CD8-positive, alpha-beta memory T cell (primary cell): ENCODE results near the gene PDE4C. TPM values are rescaled to one million over a fixed set of nuclear protein-coding genes. Genes with fewer than 3 reads are reported as not detected.

Experiments
- CTCF ChIA-PET: fragments of 350-600 bp; sonication (Branson Sonifier 250); formaldehyde crosslinking; loops from one replicate; lab custom pipeline; 2021; ENCODE audit warnings: antibody characterized with exemption; lab: Charles Lee
- POLR2A ChIA-PET: fragments of 350-600 bp; sonication (Branson Sonifier 250); formaldehyde crosslinking; loops from one replicate; lab custom pipeline; 2021; ENCODE audit warnings: antibody characterized with exemption; lab: Charles Lee
- DNase-seq, 5 donors: peaks; one replicate each; pipeline versions ENCODE4 v3.0.0 to v3.0.0-alpha.2; 2020 to 2022; ENCODE audit warnings: mixed read lengths in 1 of 5
- H3K27ac ChIP-seq: one replicate; pipeline ENCODE4 v1.7.0; 2013; ENCODE audit warnings: low read depth, mild to moderate bottlenecking, low read length, moderate library complexity
- H3K27me3 ChIP-seq: 2 replicates; pipeline ENCODE4 v1.7.0; 2013; ENCODE audit warnings: low read length, mild to moderate bottlenecking; ENCODE audit not compliant: insufficient read depth, poor library complexity, severe bottlenecking
- H3K36me3 ChIP-seq: 2 replicates; pipeline ENCODE4 v1.7.0; 2013; ENCODE audit warnings: mild to moderate bottlenecking, low read length, moderate library complexity; ENCODE audit not compliant: insufficient read depth
- H3K4me1 ChIP-seq: 2 replicates; pipeline ENCODE4 v1.7.0; 2013; ENCODE audit warnings: mild to moderate bottlenecking, low read length, moderate library complexity; ENCODE audit not compliant: insufficient read depth
- H3K4me3 ChIP-seq: 2 replicates; pipeline ENCODE4 v1.7.0; 2013; ENCODE audit warnings: mild to moderate bottlenecking, low read length
- H3K9me3 ChIP-seq: 2 replicates; pipeline ENCODE4 v1.7.0; 2013; ENCODE audit warnings: mild to moderate bottlenecking, low read length
- H3K27ac Mint-ChIP-seq, 8 donors: one replicate each; pipeline ENCODE4 v1.8.0; 2020 to 2021; ENCODE audit warnings: mixed read lengths in 8 of 8, mild to moderate bottlenecking in 6 of 8, inconsistent platforms in 3 of 8, moderate library complexity in 3 of 8
- H3K27me3 Mint-ChIP-seq, 2 donors: one replicate each; pipeline ENCODE4 v1.8.0; 2020 to 2021; ENCODE audit warnings: mixed read lengths in 2 of 2, mild to moderate bottlenecking in 1 of 2, moderate library complexity in 1 of 2
- H3K36me3 Mint-ChIP-seq, 3 donors: one replicate each; pipeline ENCODE4 v1.8.0; 2020 to 2021; ENCODE audit warnings: mixed read lengths in 3 of 3, inconsistent platforms in 1 of 3, mild to moderate bottlenecking in 1 of 3
- H3K4me1 Mint-ChIP-seq, 3 donors: one replicate each; pipeline ENCODE4 v1.8.0; 2020 to 2021; ENCODE audit warnings: mixed read lengths in 3 of 3, inconsistent platforms in 1 of 3, mild to moderate bottlenecking in 1 of 3
- H3K4me3 Mint-ChIP-seq, 7 donors: one replicate each; pipeline ENCODE4 v1.8.0; 2020 to 2021; ENCODE audit warnings: mixed read lengths in 7 of 7, mild to moderate bottlenecking in 6 of 7, moderate library complexity in 4 of 7, inconsistent platforms in 2 of 7
- H3K9me3 Mint-ChIP-seq, 5 donors: one replicate each; pipeline ENCODE4 v1.8.0; 2020 to 2022; ENCODE audit warnings: mixed read lengths in 5 of 5, mild to moderate bottlenecking in 3 of 5, moderate library complexity in 2 of 5, inconsistent platforms in 1 of 5
- polyA plus RNA-seq: library from polyadenylated mRNA; unstranded; fragments of 300-500 nt; fragmentation: Illumina TruSeq; gene quantifications from one replicate; pipeline ENCODE4 v1.2.3, GENCODE V29; 2021
- total RNA-seq, 2 experiments: library from RNA; stranded (reverse); gene quantifications; one replicate each; pipeline ENCODE4 v1.2.3, GENCODE V29; 2021

The PDE4C gene
- total and polyA plus RNA-seq, 3 experiments from 2014 or later, result not detected

GRCh38 chr19:18226956-18227780, 930 bp upstream of the PDE4C start:
- Histone ChIP-seq H3K36me3 (no peaks in the 10 kb centered on the region), H3K9me3 (no peaks in the 10 kb centered on the region), H3K27ac (no peak overlapping the region), H3K4me3 (no peak overlapping the region), H3K27me3 (peaks cover 43% of the 10 kb centered on the region), H3K4me1 (peaks cover 24% of the 10 kb centered on the region)
- Mint-ChIP-seq H3K4me3 (peak overlapping the region in 2 of 7 donors; percentile 58 to 87), H3K4me1 (peaks cover 12 to 29% (median 16%) of the 10 kb centered on the region in 3 donors), H3K27ac (peak overlapping the region in 1 of 8 donors; percentile 29), H3K27me3 (peaks cover 61 to 73% of the 10 kb centered on the region in 2 donors), H3K9me3 (no peaks in the 10 kb centered on the region), H3K36me3 (peaks cover 0 to 3% (median 0%) of the 10 kb centered on the region in 3 donors)
- DNase-seq, result no peak
- ChIA-PET POLR2A (no interaction called here), CTCF (no interaction called here)

DNA sequence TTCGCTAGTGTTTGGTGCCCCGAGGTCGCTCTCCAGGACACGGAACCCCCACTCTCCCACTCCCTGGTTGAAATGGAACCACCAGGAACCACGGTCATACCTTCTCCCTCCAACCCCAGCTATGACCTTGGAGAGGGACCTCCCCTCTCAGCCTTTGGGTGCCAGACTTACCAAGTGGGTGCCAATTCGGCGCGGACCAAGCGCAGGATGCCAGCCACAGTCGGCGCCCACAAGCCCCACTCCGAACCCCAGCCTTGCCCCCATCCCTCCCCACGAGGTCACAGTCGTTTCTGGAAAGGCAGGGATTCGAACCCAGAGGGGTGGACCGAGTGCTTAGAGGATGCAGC, 910 bp downstream of the PDE4C start:
- POLR2A ChIA-PET, result no interaction called here
- no peak overlapping the region for H3K4me3 ChIP-seq
- CTCF ChIA-PET, result interaction anchor here (1.2 to 1.6 kb wide), 3 partner anchors 51 to 64 kb away, joined by 3 read pairs; no protein-coding TSS in a partner anchor

DNA sequence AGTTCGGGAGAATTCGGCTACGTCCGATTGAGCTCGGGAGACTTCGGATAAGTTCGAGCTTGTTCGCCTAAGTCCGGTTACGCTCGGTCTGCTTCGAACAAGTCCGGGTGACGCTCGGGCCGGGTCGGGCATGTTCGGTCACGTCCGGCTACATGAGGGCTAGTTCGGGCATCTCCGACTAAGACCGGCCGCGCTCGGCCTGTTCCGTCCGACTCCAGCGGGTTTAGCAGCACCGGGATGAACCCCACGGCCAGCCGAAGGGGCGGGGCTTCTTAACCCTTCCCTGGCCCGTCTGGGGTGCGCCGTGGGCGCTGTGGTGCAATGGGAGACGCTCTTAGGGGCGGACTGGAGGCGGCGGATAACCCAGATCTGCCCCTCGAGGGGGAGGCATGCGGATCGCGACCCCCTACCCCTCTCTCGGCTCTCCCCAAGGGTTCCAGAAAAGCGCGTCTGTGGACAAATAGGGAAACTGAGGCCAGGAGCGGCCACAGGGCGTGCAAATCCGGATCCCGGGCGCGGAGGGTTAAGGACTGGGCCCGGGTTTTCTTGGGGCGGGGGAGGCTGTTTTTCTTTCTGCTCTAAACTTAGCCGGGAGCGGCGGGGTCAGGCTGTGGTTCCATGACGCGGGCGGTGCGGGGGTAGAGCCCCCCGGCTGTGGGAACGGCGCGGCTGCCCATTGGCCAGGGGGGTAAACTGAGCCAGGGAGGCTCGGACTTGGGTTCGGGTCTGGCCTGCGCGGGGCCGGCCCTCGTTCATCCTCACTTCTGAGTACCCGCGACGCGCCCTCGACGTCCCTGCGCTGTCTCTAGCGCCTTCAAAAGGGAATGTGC, 1.5 kb downstream of the PDE4C start:
- Mint-ChIP-seq H3K4me1 (peaks cover 14 to 32% (median 16%) of the 10 kb centered on the region in 3 donors), H3K36me3 (peaks cover 0 to 3% (median 0%) of the 10 kb centered on the region in 3 donors), H3K27me3 (peaks cover 51 to 72% of the 10 kb centered on the region in 2 donors), H3K9me3 (no peaks in the 10 kb centered on the region), H3K4me3 (peak overlapping the region; percentile 60 to 91 (median 85)), H3K27ac (peak overlapping the region in 5 of 8 donors; percentile 34 to 86 (median 59))
- ChIA-PET CTCF (interaction anchor here (0.8 to 1.6 kb wide), 6 partner anchors 27 to 182 kb away, joined by 3 to 4 read pairs (median 3); partner anchors contain the start of gene MPV17L2), POLR2A (interaction anchor here (1.0 kb wide), 1 partner anchor 57 kb away, joined by 5 read pairs; no protein-coding TSS in a partner anchor)
- H3K4me1 ChIP-seq, result peaks cover 24% of the 10 kb centered on the region
- no peaks in the 10 kb centered on the region for H3K36me3 ChIP-seq
- H3K27ac ChIP-seq, result peak overlapping the region; percentile 31
- peak; percentile 66 to 86 (median 74) for DNase-seq
- H3K27me3 ChIP-seq, result peaks cover 36% of the 10 kb centered on the region
- no peaks in the 10 kb centered on the region for H3K9me3 ChIP-seq
- peak overlapping the region; percentile 55 for H3K4me3 ChIP-seq

More for the DNA sequence above, 910 bp downstream of the PDE4C start:
- H3K27me3 ChIP-seq, result peaks cover 36% of the 10 kb centered on the region
- no peak overlapping the region for H3K27ac ChIP-seq
- Mint-ChIP-seq H3K27ac (no peak overlapping the region), H3K36me3 (peaks cover 0 to 3% (median 0%) of the 10 kb centered on the region in 3 donors), H3K27me3 (peaks cover 54 to 72% of the 10 kb centered on the region in 2 donors), H3K4me3 (peak overlapping the region in 5 of 7 donors; percentile 85 to 91 (median 88)), H3K4me1 (peaks cover 14 to 32% (median 16%) of the 10 kb centered on the region in 3 donors), H3K9me3 (no peaks in the 10 kb centered on the region)
- DNase-seq, result no peak
- peaks cover 24% of the 10 kb centered on the region for H3K4me1 ChIP-seq
- H3K9me3 ChIP-seq, result no peaks in the 10 kb centered on the region
- H3K36me3 ChIP-seq, result no peaks in the 10 kb centered on the region

DNA sequence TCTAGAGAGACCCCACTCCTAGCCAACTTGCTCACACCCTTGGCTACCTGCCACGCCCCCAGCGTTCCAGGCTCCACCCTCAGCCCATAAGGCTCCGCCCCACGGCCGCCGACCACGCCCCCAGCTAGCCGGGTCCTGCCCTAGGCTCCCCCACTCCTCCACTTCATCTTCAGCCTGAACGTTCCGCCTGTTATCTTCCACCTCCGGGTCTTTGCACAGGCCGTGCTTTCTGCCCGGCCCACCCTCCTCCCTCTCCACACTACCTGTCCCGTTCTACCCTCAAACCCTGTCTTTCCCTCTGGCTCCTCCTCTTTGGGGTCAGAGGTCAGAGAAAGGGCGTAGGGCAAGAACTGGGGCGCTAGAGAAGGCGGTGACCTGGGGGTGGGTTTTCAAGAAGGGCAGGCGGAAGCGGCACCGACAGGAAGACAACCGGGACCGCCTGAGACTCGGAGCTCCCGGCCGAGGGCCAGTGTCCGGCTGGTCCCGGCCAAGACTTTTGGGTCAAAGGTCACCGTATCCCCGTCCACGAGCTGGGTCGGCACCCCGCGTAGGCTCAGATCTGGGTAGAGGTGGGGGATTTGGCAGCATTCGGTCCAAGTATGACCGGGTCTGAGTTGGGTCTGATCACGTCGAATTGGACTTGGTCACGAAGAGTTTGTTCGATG, 2.2 kb downstream of the PDE4C start:
- CTCF ChIA-PET, result interaction anchor here (0.8 to 1.6 kb wide), 8 partner anchors 23 to 183 kb away, joined by 3 to 4 read pairs (median 3); partner anchors contain the start of gene MPV17L2
- peaks cover 14 to 32% (median 16%) of the 10 kb centered on the region in 3 donors for H3K4me1 Mint-ChIP-seq
- Histone ChIP-seq H3K4me1 (peaks cover 24% of the 10 kb centered on the region), H3K4me3 (peak overlapping the region; percentile 55), H3K27me3 (peaks cover 36% of the 10 kb centered on the region), H3K9me3 (no peaks in the 10 kb centered on the region), H3K36me3 (no peaks in the 10 kb centered on the region), H3K27ac (peak overlapping the region; percentile 31)
- POLR2A ChIA-PET, result interaction anchor here (1.0 kb wide), 1 partner anchor 58 kb away, joined by 5 read pairs; no protein-coding TSS in a partner anchor
- peak overlapping the region in 4 of 8 donors; percentile 34 to 86 (median 67) for H3K27ac Mint-ChIP-seq
- H3K36me3 Mint-ChIP-seq, result peaks cover 0 to 3% (median 0%) of the 10 kb centered on the region in 3 donors
- peaks cover 51 to 68% of the 10 kb centered on the region in 2 donors for H3K27me3 Mint-ChIP-seq
- DNase-seq, result no peak
- no peaks in the 10 kb centered on the region for H3K9me3 Mint-ChIP-seq
- peak overlapping the region; percentile 60 to 91 (median 85) for H3K4me3 Mint-ChIP-seq

- Mint-ChIP-seq H3K4me1 (peaks cover 14 to 29% (median 16%) of the 10 kb centered on the region in 3 donors), H3K4me3 (no peak overlapping the region), H3K27ac (peak overlapping the region in 1 of 8 donors; percentile 93), H3K36me3 (peaks cover 0 to 3% (median 0%) of the 10 kb centered on the region in 3 donors), H3K9me3 (no peaks in the 10 kb centered on the region), H3K27me3 (peaks cover 41 to 55% of the 10 kb centered on the region in 2 donors)
- peaks cover 24% of the 10 kb centered on the region for H3K4me1 ChIP-seq
- CTCF ChIA-PET, result interaction anchor here (1.0 kb wide), 1 partner anchor 107 kb away, joined by 3 read pairs; no protein-coding TSS in a partner anchor
- POLR2A ChIA-PET, result interaction anchor here (0.6 kb wide), 2 partner anchors 46 to 89 kb away, joined by 3 to 7 read pairs; no protein-coding TSS in a partner anchor
- H3K27me3 ChIP-seq, result peaks cover 30% of the 10 kb centered on the region
- H3K4me3 ChIP-seq, result no peak overlapping the region
- no peaks in the 10 kb centered on the region for H3K9me3 ChIP-seq
- peak overlapping the region; percentile 54 for H3K27ac ChIP-seq
- H3K36me3 ChIP-seq, result no peaks in the 10 kb centered on the region
- no peak for DNase-seq
Measured at GRCh38 chr19:18221815-18222725, 4.2 kb downstream of the PDE4C start.

DNA sequence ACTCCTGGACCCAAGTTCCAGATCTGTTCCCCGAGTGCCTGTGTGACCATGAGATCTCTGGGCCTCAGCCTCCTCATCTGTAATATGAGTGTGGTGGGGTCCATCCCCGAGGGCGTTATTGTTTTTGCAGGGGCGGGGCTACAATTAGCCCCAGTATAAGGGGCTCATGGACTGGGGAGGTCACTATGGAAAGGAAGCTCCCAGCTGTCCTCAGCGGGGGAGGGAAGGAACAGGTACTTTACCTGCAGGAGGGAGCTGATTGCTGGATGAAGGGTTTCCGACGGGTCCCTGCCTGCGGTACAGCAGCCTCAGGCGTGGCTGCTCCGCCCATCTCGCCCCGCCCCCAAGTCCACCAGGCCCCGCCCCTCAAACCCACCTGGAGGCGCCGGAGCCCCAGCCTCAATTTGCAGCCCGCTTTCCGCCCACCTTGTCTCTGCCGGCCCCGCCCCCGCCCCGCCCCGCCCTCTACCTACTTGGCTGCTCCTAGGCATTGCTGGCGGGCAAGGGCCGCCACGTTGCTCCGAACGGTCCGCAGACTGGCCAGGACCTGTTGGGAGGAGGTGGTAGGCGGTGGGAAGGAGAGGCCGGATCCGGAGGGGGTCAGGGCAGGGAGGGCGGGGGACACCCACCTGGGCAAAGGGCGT, 5.5 kb downstream of the PDE4C start:
- CTCF ChIA-PET, result interaction anchor here (0.5 to 1.3 kb wide), 2 partner anchors 108 to 967 kb away, joined by 3 read pairs; no protein-coding TSS in a partner anchor

More for the DNA sequence above, 5.5 kb downstream of the PDE4C start:
- POLR2A ChIA-PET, result no interaction called here
- Histone ChIP-seq H3K27ac (no peak overlapping the region), H3K27me3 (peaks cover 21% of the 10 kb centered on the region), H3K36me3 (no peaks in the 10 kb centered on the region), H3K9me3 (no peaks in the 10 kb centered on the region), H3K4me1 (peaks cover 19% of the 10 kb centered on the region), H3K4me3 (no peak overlapping the region)
- H3K27me3 Mint-ChIP-seq, result peaks cover 37 to 47% of the 10 kb centered on the region in 2 donors
- H3K27ac Mint-ChIP-seq, result no peak overlapping the region
- H3K9me3 Mint-ChIP-seq, result no peaks in the 10 kb centered on the region
- H3K4me3 Mint-ChIP-seq, result peak overlapping the region in 1 of 7 donors; percentile 54
- peaks cover 0 to 3% (median 0%) of the 10 kb centered on the region in 3 donors for H3K36me3 Mint-ChIP-seq
- H3K4me1 Mint-ChIP-seq, result peaks cover 11 to 25% (median 14%) of the 10 kb centered on the region in 3 donors
- no peak for DNase-seq
